Measurements from ENCODE around the gene ARL8B. TPM values are rescaled to one million over a fixed set of nuclear protein-coding genes. Genes with fewer than 3 reads are reported as not detected.

The ARL8B gene
- total RNA-seq, 1 experiment from 2014 or later = 29.0 TPM

DNA sequence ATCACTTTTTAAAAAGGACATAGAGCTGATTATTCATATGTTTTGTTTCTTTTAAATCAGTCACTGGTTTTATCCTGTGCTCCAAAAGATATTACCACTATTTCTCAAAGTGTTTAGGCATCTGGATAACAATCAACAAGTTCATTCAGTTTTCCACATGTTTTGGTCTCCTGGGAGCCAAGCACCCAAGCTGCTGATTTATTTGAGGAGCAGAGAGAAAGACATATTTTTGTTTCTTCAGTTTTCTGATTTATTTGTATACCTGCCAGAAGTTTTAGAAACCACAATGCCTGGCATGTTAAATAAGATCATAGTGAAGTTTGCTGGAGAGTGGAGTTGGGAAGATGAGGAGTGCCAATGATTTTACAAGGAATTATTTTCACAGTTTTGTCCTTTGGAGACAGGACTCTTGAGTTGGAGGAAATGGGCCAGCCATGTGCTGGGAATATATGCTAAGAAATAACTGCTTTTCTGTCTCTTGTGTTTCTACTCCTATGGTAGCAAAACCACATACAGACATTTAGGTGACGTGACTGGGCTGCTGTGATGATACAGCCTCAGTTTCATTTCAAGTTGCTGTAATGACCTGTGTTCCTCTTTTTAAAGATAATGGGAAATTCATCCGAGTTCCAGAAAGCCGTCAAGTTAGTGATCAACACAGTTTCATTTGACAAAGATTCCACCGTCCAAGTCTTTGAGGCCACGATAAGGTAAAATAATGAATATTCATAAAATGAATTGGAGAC, 77.1 kb downstream of the ARL8B start:
- Histone ChIP-seq H3K4me1 (ENCODE audit: insufficient read depth, low read length) (peaks cover 2% of the 10 kb centered on the region; the same call in 1 of the 2 replicates), H3K9ac (ENCODE audit: extremely low read depth, insufficient read length, low read length) (no peak overlapping the region), H3K23me2 (ENCODE audit: insufficient read length, low read depth, low read length, poor library complexity, severe bottlenecking) (no peaks in the 10 kb centered on the region), H3K9me3 (ENCODE audit: control insufficient read depth, low read depth, low read length) (no peaks in the 10 kb centered on the region), H3K79me1 (ENCODE audit: insufficient read depth, low read depth, low read length, poor library complexity, severe bottlenecking) (no peaks in the 10 kb centered on the region), H3K27me3 (ENCODE audit: insufficient read depth, low read length) (no peaks in the 10 kb centered on the region), H3K27ac (ENCODE audit: insufficient read length, low read depth, low read length) (no peak overlapping the region), H3K4ac (ENCODE audit: low read depth, low read length) (no peak overlapping the region), H4K20me1 (ENCODE audit: control insufficient read depth, insufficient read depth, insufficient read length) (no peaks in the 10 kb centered on the region), H2AK5ac (ENCODE audit: insufficient read length, low read length) (no peak overlapping the region), H3K4me2 (ENCODE audit: insufficient read depth, insufficient read length, low read length) (no peak overlapping the region), H3K14ac (ENCODE audit: insufficient read depth, low read length) (no peak overlapping the region), H2BK5ac (ENCODE audit: insufficient read length, low read length) (no peak overlapping the region), H4K91ac (ENCODE audit: insufficient read length, low read depth, low read length) (no peak overlapping the region), H4K8ac (replicated peaks; ENCODE audit: insufficient read length, low read depth, low read length) (no peak overlapping the region), H3K79me2 (ENCODE audit: insufficient read depth, low read length) (no peaks in the 10 kb centered on the region), H4K5ac (ENCODE audit: insufficient read length, low read depth, low read length) (no peak overlapping the region), H3K23ac (ENCODE audit: insufficient read length, low read depth, low read length) (no peak overlapping the region), H2BK120ac (ENCODE audit: low read depth, low read length, poor library complexity, severe bottlenecking) (no peak overlapping the region), H2BK12ac (ENCODE audit: insufficient read length, low read depth, low read length) (no peak overlapping the region), H3K56ac (ENCODE audit: insufficient read length, low read depth, low read length) (no peak overlapping the region), H2AFZ (ENCODE audit: low read length) (no peak overlapping the region), H2BK20ac (ENCODE audit: low read depth, low read length, poor library complexity, severe bottlenecking) (peak overlapping the region; percentile 26), H3T11ph (ENCODE audit: low read length) (no peak overlapping the region), H2BK15ac (ENCODE audit: low read depth, low read length) (no peak overlapping the region), H3K18ac (ENCODE audit: insufficient read length, low read depth, low read length) (no peak overlapping the region)
- Mint-ChIP-seq H3K27ac (peak overlapping the region; percentile 14 to 59 (median 41); a peak in 6 of 7 replicates), H3K27me3 (ENCODE audit: low read depth) (no peaks in the 10 kb centered on the region), H3K4me3 (no peak overlapping the region), H3K9me3 (no peaks in the 10 kb centered on the region), H3K4me1 (peaks cover 19 to 23% of the 10 kb centered on the region in 2 experiments), H3K36me3 (ENCODE audit: insufficient read depth in 1 of 3, low read depth in 3 of 3) (peaks cover 36 to 45% (median 44%) of the 10 kb centered on the region in 3 experiments)
- TF ChIP-seq, protein P1, sequence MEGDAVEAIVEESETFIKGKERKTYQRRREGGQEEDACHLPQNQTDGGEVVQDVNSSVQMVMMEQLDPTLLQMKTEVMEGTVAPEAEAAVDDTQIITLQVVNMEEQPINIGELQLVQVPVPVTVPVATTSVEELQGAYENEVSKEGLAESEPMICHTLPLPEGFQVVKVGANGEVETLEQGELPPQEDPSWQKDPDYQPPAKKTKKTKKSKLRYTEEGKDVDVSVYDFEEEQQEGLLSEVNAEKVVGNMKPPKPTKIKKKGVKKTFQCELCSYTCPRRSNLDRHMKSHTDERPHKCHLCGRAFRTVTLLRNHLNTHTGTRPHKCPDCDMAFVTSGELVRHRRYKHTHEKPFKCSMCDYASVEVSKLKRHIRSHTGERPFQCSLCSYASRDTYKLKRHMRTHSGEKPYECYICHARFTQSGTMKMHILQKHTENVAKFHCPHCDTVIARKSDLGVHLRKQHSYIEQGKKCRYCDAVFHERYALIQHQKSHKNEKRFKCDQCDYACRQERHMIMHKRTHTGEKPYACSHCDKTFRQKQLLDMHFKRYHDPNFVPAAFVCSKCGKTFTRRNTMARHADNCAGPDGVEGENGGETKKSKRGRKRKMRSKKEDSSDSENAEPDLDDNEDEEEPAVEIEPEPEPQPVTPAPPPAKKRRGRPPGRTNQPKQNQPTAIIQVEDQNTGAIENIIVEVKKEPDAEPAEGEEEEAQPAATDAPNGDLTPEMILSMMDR (conservative IDR thresholded peaks at IDR 0.05) = no peak
- DNase-seq = no peak
- WGBS (ENCODE audit: extremely low coverage, insufficient read length, low lambda C conversion rate) = no CpG with 5 or more reads among the region's 5 CpGs
